GM12872 (cell line): Measurements from ENCODE around the gene FAM184B.

ENCODE experiments used
- CTCF ChIP-seq: IDR thresholded peaks from 3 replicates; pipeline ENCODE4 v1.5.1; 2011; ENCODE audit warnings: low read depth, mild to moderate bottlenecking, low read length, moderate library complexity; ENCODE audit not compliant: insufficient read depth

The FAM184B gene

GRCh38 chr4:17762726-17763125, 18.7 kb downstream of the FAM184B start:
- TF ChIP-seq CTCF, result peak; percentile 49

- TF ChIP-seq CTCF, result no peak
Observed at GRCh38 chr4:17761062-17761461, 20.4 kb downstream of the FAM184B start.

- no peak for TF ChIP-seq CTCF
Observed at GRCh38 chr4:17760626-17761025, 20.8 kb downstream of the FAM184B start.

- no peak for TF ChIP-seq CTCF
Observed at GRCh38 chr4:17758485-17758884, 22.9 kb downstream of the FAM184B start.

- no peak for TF ChIP-seq CTCF
Observed at GRCh38 chr4:17757621-17758020, 23.8 kb downstream of the FAM184B start.

GRCh38 chr4:17753646-17754045, 27.8 kb downstream of the FAM184B start:
- TF ChIP-seq CTCF, result no peak

DNA sequence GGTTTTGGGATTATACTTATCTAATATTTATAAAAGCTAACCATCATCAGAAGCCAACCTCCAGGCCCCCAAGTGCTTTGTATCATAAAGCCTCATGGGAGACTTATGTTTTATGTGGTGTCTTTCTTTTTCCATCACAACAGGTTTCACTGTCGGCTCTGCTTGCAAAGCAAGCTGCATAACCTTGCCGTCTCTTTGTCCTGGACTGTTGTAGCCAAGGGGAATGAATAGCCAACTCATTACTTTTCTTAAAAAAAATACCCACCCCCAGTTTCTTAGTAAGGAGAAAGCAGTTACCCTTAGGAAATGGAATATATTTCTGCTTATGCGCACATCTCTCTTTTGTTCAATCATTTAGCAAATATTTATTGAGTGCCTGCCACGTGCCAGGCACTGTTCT, 40.7 kb downstream of the FAM184B start:
- no peak for TF ChIP-seq CTCF

GRCh38 chr4:17736484-17736883, 44.9 kb downstream of the FAM184B start:
- TF ChIP-seq CTCF, result no peak
